GM21528 (cell line): ENCODE results near the gene PLCL1.

Experiments used
- ATAC-seq: cut with Tn5 transposase; IDR thresholded peaks from one replicate; pipeline ENCODE4 v1.9.1; 2021; ENCODE audit warnings: mild to moderate bottlenecking, moderate library complexity; ENCODE audit not compliant: unreplicated experiment, low FRiP score

Gene PLCL1

DNA sequence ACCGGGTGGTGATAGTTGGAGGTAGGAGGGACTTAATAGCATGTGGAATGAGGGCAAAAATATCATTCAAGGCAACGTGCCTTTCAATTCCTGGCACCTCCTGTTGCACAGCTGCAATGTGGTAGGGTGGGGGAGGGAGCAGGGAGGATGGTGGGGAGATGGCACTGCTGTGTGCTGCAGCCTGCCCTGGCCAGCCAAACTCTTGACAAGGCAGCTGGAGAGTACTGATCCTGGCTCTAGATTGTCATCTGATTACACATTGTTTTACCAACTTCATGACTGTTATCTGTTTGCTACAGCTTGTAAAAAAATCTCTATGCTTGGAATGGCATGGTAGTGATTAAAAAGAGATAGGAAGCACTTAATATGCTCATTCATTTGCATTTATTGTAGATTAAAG lies 47.7 kb downstream of the PLCL1 start:
- no peak for ATAC-seq

DNA sequence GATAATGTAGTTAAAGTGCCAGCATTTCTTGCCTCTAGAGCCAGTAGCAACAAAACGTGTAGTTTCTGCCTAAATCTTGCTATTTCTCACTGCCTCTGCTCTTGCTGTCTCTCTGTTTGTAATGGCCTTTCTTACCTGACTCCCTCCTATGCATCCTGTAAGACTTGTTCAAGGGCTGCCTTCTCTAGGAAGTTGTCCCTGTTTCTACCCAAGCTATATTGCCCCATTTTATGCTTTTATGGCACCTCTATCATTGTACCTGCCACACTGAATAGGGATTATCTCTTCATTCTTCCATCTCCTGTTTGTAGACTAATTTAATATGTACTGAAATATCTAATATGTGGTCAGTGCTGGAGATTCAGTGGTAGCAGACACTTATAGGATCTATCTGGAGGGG lies 49.2 kb downstream of the PLCL1 start:
- no peak for ATAC-seq

DNA sequence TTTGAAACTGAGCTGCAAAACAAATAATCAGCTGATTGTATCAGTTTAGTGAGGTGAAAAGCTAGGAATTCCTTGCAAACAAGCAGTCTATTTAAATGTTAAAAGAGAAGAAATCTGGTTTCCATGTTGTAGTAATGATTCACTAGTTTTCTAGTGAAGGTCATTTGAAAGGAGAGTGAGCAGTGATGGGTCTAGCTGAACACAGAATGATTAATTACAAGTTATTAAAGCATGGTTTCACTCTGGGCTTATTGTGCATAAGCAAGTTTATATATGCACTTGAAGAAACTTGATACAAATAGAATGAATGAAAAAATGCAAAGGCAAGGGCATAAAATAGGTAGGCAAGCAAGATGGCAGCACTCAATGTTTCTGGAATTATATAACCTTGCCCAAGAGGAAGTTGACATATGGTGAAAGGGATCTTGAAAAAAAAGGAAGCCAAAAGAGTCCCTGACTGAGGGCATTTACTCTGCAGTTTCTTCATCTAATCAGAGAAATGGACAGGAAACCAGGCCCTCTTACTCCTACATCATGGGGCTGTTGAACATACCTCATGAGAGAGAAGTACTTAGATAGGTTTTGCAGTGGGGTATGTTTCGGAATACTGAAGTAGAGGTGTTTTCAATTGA lies 53.2 kb downstream of the PLCL1 start:
- no peak for ATAC-seq

DNA sequence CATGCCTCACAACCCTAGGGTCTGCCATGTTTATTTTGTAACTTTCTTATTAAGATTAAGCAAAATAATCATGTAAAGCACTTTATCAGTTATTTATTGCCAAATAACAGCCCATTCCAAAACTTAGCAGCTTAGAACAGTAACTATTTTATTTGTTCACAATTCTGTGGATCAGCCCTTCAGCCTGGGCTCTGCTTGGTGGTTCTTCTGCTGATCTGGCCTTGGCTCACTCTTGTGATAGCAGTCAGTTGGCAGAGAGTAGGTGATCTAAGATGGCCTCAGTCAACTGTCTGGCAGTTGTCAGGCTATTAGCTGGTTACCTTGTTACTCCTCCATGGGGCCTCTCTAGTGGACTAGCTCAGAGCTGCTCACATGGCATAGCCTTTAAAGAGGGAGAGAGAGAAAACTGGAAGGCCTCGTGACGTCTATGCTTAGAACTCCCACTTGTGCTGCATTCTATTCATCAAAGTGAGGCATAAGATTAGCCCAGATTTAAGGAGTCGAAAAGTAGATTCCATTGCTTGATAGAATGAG lies 54.3 kb downstream of the PLCL1 start:
- no peak for ATAC-seq

DNA sequence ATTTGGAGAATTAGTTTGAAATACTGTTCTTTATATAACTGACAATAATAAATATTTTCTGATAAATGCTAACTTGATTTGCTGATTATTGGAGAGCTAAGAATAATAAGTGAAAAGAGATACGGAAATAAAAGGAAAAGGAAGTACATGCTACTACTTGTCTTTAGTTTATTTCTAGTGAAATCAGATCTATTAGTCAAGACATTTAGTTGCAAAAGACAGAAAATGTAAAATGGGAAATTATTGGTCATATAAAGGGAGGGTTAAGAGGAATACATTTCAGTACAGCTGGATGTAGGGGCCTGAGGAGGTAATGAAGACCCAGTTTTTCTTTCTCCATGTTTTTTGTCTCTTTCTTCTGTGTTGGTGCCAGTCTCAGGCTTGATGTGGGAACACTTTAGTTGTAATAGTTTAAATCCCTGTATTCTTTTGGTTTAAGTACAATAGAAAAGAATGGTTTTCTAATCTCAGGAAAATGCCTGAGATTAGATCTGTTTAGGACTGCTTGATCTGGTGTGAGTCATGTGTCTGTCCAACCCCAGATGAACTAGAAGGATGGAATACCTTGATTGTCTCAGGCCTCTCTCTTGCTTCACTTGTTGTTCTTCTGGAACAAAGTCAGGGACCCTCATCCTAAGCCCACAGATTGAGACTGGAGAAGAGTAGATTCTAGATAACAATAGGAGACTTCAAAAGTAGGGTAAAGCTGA lies 58.0 kb downstream of the PLCL1 start:
- ATAC-seq = no peak

DNA sequence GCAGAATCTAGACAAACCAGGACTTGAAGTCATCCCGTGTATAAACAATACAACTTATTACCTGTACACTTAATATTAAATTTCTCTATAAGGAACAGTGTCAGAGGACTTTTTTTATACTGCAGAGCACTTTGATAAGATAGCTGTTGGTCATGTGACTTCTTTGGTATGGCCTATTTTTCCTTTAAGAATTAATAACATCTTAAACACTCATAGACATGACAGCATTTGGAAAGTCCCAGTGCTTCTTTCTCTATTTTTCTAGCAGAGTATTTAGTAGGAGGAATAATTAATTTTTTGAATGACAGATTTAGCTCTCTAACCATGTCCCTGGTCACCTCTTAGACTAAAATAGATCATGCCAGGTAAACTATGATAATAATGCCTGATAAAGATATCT lies 59.4 kb downstream of the PLCL1 start:
- no peak for ATAC-seq

DNA sequence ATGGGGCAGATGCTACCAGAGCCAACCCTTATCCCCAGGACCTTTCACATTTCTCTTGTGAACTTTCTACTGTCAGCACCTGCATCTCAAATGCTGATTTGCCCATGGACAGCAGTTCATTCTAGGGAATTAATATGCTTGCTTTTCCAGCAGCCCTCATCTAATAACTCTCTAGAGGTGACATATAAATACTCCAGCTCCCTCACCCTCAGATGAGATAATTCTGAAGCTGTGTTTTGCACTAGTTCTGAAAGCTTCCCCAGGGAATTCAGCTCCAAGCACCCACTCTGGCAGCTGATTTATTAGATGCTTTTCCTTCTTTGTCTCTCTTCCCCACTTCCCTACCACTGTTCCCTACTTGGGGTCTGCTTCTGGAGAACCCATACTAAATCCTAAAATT lies 62.1 kb downstream of the PLCL1 start:
- ATAC-seq = no peak

DNA sequence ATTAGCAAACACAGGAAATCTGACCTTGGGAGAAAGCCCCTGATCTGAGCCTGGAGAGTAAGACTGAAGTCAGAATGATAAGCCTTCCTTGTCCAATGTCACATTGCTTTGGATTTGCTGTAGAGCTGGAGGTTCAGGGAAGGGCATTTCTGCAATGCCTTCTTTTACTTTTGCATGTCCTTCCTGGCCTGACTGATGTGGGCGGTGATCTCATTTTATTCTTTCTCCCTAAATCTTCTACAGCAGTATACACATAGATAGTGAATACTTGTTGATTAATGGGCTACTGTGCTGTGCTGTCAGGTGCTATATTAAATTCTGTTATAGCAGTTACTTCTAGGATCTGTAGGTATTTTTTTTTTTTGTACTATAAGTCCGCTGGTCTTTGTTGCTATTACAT lies 62.6 kb downstream of the PLCL1 start:
- ATAC-seq = no peak

DNA sequence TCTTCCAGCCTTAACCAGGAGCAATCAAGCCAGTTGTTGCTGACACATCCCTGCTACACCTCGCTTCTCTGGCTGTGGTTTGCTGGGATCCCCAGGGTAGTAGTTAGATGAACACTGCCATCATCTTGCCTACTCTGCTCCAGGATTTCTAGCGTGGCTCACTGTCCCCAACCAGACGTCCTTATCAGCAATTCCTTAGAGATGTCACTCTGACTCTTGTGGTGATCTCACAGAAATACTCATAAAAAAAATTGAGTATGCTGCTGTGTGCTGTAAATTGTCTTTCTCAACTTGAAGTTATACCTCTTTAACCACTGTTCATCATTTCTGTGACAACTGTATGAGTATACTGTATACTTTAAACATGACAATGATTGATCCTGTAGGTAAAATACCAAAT lies 63.2 kb downstream of the PLCL1 start:
- ATAC-seq = no peak

DNA sequence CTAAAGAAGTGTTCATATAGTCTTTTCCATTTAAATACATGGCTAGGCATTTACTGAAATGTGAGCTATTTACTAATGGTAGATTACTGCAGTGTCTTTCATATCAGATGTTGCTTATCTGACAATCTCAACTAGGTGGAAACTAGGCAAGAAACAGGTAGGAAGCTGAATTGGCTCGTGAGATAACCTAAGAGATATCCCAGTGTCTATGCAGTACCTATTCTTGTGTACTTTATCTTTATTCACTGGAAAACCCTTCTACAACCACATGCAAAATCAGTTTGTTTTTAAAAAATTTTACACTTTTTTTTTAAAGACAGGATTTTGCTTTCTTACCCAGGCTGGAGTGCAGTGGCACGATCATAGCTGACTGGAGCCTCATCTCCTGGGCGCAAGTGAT lies 63.8 kb downstream of the PLCL1 start:
- ATAC-seq = no peak

DNA sequence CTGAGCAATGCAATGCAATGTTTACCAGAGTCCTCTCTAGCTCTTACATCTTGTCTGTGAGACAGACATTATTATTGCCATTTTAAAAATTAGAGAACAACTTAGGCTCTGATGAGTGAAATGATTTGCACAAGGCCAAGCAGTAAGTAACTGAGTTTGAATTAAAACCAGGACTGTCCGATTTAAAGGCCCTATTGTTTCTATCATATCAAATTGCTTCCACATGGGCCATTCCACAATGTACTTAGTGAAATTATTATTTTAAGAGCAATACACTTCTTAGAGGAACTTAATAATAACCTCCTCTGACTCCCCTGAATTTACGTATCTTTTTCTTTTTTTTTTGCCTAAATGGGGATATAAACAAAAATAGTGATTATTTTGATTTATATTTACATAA lies 64.6 kb downstream of the PLCL1 start:
- ATAC-seq = no peak

DNA sequence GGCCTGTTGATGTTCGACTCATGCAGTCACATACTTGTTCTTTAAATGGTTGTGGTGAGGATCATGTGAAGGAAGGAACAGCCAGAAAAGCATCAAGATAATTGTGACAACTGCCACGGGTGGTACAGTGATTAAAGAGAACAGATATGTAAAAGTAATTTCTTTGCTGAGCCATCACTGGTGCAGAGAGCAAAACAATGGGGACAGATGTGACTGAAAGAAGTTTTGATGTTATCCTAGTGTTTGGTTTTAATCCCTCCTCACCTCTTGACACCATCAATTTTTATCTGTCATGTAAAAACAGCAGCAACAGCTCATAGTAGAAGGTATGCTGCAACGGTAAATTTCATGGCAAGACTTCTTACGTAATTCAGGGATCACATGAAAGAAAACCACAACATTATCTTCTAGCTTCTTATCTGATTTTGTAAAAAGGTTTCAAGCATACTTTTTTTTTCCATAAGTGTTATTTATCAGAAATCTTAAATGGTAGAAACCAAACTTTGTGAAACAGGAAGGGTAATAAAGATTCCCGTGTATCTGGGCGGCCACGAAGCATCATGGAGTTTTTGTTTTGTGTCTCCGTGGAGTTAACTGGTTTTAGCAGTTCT lies 65.2 kb downstream of the PLCL1 start:
- ATAC-seq = no peak

DNA sequence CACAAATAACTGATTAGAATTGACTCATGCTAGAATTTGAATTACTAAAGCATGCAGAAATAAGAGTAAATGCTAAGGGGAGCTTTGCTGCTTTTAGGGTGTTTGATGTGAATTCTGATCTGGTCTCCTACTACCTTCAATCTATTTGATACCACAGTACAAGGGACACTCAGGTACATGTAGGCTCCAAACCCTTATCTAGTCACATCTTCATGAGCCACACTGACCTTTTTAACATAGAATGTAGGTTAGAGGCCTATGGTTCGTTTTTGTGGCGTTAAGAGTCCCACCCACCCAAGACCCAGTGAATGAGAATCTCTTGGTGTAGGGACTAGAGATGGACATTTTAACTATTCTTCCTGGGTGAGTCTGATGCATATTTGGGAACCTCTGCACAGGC lies 65.7 kb downstream of the PLCL1 start:
- no peak for ATAC-seq

DNA sequence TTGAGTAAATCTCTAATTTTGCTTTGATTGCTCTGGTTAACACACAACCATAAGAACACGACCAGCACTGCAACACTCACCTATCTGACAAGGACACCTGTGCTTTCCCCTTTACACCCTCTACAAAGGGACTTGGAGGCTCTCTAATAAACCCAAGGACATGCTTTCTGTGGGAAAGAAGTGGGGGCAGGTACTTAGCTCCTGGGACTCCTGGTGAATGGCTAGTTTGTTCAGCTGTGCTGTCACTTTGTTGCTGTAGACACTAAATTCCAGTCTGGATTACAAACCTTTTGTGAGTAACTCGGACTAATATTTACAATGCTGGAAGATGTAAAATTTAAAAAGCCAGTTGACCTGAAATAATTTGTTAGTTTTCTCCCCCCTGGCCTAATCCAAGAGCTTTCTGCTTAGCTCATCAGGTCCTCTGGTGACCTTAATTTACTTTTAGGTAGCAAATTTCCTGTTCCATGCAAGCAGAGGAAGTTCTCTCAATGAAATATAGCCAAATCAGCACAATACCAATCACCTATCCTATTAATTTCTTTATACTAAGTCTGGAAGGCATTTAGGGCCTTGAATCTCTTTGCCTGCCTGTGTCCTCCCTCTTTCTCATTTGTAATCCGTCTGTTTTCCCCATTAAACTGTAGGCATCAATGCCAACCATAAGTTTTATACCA lies 67.5 kb downstream of the PLCL1 start:
- no peak for ATAC-seq

DNA sequence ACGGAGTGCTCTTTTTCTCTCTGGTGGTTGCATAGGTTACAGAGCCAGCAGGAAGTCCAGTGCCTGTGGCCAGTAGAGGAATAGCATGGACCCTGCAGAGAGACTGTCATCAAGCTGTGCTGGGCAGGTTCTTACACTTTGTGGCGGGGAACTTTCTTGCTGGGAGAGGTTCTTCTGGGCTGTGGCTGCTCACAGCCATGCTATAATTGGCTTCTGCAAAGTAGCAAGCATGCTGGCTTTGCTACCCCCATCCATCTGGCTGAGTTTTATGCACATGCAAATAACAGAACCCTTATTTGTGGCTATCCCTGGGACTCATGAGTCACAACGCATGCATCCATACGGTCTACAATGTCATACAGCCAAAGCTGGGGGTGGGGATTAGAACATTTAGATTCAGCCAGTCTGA lies 68.9 kb downstream of the PLCL1 start:
- ATAC-seq = no peak

DNA sequence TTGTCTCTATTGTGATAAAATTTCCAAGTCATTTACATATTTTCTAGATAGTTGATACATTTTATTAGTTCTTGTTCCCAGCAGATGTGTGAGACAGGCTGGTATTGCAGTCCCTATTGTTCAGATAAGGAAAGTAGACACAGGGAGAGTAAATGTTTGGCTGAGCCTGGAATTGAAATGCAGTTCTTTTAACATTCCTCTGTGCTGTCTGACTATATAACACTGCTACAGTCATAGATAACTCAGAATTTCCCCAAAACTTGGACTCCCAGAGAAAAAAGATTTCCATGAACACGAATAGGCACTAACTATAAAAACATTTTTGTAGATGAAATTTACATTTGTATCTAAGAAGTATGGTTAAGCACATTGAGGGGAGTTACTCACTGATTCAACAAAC lies 71.4 kb downstream of the PLCL1 start:
- no peak for ATAC-seq

DNA sequence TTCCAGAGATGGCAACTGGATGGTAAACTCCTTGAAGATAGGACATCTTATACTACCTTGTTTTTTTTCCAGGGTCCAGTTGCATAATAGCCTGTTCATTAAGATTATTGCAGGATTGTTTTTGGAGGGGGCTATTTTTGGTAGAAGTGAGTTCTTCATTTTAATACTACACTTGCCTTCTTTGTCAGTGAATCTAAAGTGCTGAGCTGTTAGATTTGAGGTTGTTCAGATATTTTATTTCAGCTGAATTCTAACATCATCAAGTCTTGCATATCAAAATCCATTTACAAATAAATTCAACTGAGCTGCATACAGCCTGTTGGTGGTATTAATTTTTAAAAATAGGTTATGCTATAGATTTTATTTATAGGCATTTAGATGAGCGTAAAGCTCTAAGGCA lies 72.1 kb downstream of the PLCL1 start:
- no peak for ATAC-seq

DNA sequence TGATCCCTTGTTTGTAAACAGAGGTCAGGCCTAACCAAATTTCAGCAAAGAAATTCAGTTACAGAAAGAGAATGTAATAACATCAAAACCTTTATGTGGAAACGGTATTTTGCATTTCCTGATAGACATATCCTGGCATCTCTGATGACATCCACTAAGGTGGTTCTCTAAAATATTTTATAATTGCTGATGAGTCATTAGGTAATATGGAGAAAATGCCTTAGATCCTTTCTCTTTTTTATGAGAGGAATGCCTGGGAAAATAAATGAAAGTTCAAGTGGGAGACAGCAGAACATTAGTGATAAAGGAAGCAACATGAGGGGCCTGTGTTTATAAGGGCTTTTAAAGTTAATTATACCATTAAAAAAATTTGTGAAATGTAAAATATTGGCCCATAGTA lies 72.6 kb downstream of the PLCL1 start:
- ATAC-seq = no peak

DNA sequence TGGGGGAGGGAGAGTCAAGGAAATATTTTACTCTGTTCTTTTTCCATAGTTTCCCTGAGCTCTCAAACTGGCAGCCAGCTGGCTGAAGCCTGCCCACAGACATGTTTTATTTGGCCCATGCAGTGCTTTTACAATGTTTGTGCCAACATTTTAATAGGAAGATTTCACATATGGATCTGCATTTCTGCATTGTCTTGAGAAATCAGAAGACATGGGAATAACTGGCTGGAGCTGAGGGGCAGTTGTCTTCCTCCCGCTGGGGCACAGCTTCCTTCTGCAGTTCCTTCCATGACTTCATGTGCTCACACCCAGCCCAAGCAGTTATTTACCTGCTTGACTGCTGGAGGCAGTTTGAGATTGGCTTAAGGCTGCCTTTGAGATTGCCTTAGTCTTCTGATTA lies 74.4 kb downstream of the PLCL1 start:
- no peak for ATAC-seq

DNA sequence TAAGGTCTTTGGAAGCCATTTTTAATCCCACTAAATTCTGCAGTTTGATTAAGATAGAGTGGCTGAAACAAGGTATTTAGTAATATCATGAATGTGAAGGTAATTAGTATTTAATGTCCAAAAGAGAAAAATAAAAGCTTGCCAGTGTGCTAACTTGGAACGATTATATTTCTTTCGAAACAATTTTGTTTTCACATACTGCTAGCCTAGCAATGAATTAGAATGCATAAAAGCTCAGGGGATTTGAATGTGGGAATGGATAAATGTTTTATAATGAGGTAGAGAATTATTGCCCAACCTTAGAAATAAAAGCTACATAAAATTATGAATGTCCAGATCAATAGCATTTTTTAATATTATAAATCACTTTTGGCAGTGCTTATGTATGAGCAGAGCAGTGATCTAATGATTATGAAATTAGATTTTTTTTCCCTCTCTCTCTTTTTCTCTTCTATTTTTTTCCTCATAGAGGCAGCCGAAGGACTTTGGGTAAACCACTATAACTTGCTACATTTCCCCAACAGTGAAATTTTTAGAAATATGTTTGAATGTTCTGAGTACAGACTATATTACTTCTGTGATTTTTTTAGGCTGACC lies 75.5 kb downstream of the PLCL1 start:
- no peak for ATAC-seq
